Activated T-helper 1 cell treated with Interleukin-2 at 50 U/mL for 16 hours (primary cell): ENCODE measurements around the gene EFCAB6.
"Not testable (repeated sequence)": the region's sequence is repeated elsewhere in the genome, so short reads cannot be mapped to it uniquely, and the experiment has no call there.

Experiments used
- DNase-seq: peaks from one replicate; pipeline ENCODE4 v3.0.0-alpha.2; 2020; ENCODE audit warnings: low read depth

The EFCAB6 gene

DNA sequence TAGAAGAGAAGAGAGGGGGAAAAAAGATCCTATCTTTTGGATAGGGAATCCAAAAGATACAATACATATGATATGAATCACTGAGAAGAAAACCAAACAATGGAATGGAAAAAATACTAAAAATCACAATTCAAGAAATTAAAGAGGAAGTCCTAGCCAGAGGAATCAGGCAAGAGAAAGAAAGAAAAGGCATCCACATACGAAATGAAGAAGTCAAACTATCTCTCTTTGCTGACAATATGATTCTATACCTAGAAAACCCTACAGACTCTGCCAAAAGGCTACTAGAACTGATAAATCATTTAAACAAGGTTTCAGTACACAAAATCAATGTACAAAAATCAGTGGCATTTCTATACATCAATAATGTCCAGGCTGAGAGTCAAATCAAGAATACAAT lies 91.4 kb downstream of the EFCAB6 start:
- no peak for DNase-seq

- DNase-seq: no peak
Measured at GRCh38 chr22:43714104-43714503, 98.0 kb downstream of the EFCAB6 start.

- DNase-seq: no peak
Measured at GRCh38 chr22:43711681-43712080, 100.4 kb downstream of the EFCAB6 start.

DNA sequence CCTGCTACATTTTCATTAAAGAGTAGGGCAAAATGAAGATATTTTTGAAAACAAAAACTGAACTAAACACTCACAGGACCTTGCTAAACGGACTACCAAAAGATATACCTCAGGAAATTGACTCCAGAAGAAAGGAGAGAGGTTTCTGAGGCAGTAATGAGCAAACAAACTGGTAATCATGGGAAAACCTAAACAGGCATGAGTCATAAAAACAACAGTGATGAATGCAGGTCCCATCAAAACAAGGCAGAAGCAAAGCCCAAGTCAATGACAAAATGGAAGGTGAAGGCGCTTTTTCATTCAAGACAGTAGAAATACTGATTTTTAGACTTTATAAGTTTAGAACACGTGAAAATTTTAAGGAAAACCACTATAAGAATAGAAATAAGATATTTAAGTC lies 104.5 kb downstream of the EFCAB6 start:
- no peak for DNase-seq

DNA sequence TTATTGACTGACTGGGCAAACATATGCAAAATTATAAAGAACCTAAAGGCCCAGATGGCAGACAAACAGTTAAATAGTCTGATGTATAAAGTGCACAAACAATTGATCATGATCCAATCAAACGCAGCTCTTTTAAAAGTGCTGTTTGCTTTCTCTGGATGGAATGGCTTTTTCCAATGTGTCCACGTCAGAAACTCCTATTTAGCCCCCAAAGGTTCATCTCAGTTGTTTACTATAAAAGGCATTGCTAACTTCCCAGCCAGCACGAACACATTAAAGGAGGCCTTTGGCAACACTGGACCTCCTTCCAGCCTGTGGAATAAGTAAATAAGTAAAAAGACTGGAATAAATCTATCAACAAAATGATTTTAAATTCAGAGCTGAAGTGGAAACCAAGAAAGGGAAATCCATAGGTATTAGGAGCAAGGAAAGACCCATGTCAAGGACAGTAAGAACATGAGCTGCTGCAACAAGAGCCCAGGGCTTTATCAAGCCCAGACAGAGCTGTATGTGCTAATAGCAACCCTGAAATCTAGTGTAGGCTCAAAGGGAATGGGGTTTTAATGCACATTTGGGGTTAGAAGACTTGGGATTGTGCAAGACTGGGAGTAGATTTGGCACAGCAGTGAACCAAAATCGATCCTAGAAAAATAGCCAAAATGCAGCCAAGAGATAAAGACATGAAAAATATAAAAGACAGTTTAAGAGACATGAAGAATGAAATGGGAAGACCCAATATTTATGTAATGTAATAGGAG lies 105.4 kb downstream of the EFCAB6 start:
- no peak for DNase-seq

- no peak for DNase-seq
Measured at GRCh38 chr22:43706151-43706550, 106.0 kb downstream of the EFCAB6 start.

- DNase-seq: no peak
Measured at GRCh38 chr22:43704051-43704450, 108.1 kb downstream of the EFCAB6 start.

DNA sequence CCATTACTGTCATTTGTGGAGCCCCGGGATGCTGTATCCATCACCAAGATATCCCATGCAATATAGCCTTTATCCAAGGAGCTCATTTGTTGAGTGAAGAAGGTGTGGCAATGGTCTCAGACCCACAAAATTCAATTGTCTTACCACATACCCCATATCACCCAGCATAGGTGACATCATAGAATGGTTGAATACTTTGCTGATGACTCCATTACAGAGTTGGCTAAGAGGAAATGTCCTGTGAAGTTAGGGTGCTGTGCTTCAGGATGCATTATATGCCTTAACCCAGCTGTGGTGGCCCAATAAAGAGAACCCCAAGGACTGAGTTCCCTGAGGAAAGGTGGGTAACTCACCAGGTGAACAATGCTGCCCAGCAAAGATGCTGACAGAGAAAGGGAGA lies 113.7 kb downstream of the EFCAB6 start:
- DNase-seq: no peak

DNA sequence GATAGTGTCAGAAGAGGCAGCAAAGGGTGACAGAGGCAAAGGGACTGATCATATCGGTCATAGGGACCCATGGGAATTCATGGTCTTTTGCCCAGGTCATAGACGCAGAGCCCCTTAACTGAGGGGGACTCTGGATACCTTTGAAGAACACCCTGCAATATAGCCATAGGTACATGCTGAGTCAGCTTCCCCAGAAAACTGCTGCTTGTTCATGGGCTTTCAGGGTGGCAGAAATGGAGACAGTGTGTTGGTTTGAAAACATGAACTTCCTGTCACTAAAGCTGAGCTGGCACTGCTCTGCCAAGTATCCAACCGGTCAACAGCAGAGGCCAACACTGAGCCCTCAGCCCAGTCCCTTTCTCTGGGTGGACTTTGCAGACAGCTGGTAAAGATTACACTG lies 114.2 kb downstream of the EFCAB6 start:
- DNase-seq: no peak

GRCh38 chr22:43693249-43693648 lies 118.9 kb downstream of the EFCAB6 start:
- no peak for DNase-seq

DNA sequence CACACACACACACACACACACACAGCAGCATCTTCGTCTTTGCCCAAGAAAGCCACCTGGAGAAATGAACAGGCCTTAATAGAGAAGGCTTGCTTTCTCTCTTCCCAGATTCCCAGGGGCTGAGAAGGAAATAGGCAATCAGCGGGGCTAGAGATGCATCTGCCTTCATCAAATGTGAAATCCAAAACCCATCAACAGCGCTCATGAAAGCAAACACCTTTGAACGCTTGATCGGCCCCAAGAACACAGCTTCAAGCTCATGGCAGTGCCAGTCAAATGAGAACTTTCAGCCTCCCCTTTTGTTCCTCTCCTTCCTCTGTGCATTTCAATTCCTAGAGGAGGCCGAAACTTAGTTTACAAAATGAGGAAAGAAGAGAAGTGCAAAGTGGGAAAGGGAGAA lies 122.7 kb downstream of the EFCAB6 start:
- DNase-seq: no peak

GRCh38 chr22:43682851-43683250 lies 129.3 kb downstream of the EFCAB6 start:
- no peak for DNase-seq

DNA sequence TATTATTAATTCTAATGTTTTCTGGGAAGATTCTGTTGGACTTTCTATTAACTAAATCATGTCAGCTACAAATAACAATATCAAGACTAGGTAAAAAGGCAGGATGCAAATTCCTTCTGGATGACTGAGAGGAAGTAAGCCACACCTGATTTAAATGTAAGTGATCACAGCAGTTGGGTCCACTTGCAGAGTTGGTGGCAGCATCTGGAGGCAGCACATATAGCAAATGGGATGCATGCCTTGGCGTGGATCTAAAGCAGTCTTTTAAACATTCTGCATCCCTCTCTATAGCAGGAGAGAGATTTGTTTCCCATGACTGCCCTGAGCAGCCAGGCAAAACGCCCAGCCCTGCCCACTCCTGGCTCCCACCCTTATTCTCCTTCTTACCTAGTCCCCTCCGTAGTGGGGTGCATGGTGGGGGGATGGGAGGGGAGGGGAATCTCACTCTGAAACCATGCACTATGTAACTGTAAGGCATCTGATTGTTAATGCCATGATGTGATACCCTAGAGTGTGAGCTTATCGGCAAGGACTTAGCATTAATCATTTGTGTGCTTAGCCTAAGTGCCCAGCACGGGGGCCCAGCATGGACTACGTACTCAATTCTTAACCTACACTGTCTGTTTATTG lies 130.3 kb downstream of the EFCAB6 start:
- DNase-seq: no peak

DNA sequence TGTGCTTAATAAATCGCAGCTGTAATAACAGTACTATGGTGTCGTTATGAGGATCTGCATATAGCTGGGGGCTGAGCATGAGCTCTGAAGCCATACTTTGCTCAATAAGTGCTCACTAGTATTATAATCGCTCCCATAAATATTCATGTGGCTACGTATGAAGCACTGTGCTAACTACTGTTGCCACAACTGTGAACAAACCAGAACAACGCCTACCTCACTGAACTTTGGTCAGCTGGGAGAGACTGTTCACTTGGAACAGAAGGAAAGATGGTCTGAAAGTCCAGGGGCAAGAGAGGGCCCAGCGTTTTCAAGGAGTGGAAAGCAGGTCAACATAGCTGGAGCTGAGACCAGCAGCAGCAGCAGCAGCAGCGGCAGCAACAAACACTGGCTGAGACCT lies 141.6 kb downstream of the EFCAB6 start:
- no peak for DNase-seq

- DNase-seq: no peak
Measured at GRCh38 chr22:43669190-43669589, 142.9 kb downstream of the EFCAB6 start.

GRCh38 chr22:43667656-43668055 lies 144.4 kb downstream of the EFCAB6 start:
- DNase-seq: no peak

GRCh38 chr22:43666457-43666856 lies 145.6 kb downstream of the EFCAB6 start:
- no peak for DNase-seq

DNA sequence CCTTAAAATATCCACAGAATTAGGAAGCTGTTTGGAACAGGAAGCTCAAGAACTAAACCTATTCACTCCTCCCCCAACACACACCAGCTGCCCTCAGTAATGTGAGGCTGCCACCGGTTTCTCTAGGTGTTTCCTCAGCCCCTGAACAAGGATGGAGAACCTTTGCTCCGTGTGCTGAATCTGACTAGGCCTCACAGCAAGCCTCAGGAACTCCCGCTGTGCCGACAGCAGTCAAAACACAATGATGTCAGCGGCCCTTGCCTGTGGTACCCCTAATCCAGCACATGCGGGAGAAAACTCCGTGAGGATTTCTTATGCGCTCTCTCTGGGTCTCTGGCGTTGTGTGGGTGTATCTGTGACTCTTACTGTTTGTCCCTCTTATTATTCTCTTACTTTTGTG lies 153.3 kb downstream of the EFCAB6 start:
- no peak for DNase-seq

GRCh38 chr22:43656581-43656980 lies 155.5 kb downstream of the EFCAB6 start:
- not testable (repeated sequence) for DNase-seq

DNA sequence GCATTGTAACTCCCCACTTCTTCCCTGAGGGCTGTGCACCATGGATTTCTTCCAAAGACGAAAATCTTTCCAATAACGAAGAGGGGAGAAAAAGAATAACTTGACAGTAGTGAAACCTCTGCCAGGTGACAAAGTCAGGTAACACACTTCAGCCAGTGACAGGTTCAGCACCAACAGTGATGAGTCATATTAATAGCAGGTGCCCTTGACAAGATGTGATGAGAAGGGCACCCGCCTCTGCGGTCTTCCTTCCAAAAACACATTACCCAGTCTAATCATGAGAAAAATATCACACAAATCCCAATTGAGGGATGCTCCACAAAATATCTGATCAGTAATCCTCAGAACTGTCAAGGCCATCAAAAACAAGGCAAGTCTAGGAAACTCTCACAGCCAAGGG lies 157.8 kb downstream of the EFCAB6 start:
- no peak for DNase-seq

DNA sequence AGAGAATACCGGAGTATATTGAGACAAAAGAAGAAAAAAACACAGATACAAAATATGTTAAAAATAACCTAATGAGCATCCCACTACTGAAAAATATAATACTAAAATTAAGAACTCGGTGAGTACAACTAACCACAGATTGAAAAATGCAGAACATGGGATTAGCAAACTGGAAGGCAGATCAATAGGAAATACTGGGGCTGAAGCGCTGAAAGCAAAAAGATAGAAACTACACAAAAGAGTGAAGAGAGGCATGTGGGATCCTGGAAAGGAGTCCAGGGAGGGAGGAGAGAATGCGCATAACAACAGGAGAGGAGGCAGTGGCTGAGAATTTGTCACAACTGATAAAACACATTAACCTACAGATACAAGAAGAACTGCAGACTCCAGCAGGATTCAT lies 159.3 kb downstream of the EFCAB6 start:
- DNase-seq: no peak

- no peak for DNase-seq
Measured at GRCh38 chr22:43643387-43643786, 168.7 kb downstream of the EFCAB6 start.

DNA sequence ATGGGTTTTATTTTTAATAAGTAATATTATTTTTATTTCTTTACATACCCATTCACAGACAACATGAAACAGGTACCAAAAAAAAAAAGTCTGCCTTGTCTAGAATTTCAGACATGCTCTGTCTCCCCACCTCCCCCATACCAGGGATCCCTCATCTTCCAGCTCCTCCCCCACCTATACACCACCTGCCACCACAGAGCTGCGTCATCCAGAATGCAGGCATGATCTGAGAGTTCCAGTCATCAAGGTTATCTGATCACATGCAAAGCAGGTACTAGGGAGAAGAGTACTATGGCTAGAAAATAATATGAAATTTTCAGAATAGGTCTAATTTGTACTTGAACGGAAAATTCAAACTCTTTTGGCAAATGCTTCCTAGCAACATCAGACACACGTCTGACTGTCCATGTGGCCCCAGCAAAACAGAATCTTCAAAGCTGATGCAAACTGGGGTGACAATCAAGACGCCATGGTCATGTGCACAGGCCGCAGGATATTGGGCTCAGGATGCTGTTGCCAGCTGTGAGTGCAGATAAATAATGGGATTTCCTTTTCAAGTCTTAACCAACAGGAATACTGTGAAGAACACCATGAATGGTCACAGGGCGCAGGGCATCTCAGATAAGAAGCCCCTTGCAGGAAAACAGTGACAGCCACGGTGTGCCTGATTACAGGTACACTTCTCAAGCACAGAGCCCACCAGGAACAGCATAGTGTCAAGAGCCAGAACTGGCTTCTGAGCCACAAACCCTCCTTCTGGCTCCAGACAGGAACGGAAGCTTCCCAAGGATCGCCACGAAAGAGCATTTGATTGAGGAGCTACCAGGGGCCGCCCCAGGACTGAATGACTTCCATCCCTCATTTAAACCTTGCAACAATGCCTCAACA lies 169.5 kb downstream of the EFCAB6 start:
- DNase-seq: no peak
